ENCODE results near the gene SGO2.

- TF ChIP-seq, protein P1, sequence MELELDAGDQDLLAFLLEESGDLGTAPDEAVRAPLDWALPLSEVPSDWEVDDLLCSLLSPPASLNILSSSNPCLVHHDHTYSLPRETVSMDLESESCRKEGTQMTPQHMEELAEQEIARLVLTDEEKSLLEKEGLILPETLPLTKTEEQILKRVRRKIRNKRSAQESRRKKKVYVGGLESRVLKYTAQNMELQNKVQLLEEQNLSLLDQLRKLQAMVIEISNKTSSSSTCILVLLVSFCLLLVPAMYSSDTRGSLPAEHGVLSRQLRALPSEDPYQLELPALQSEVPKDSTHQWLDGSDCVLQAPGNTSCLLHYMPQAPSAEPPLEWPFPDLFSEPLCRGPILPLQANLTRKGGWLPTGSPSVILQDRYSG (tag; conservative IDR thresholded peaks at IDR 0.05; ENCODE audit: low read depth): no peak
- TF ChIP-seq ZNF444 (CRISPR knock-in tag; IDR thresholded peaks at IDR 0.05): no peak
- no peak for TF ChIP-seq POLR2A (conservative IDR thresholded peaks at IDR 0.05)
- TF ChIP-seq BHLHE40 (IDR thresholded peaks at IDR 0.05; ENCODE audit: low read length): no peak
These were observed 64.1 kb downstream of the SGO2 start for GRCh38 chr2:200590090-200590489.

Data from K562 (cell line).